ENCODE data around the gene PTPRA.
A peak's percentile ranks its signal among the peaks of the same experiment; 100 is the strongest.
"Not testable (repeated sequence)": the region's sequence is repeated elsewhere in the genome, so short reads cannot be mapped to it uniquely, and the experiment has no call there.

The PTPRA gene

GRCh38 chr20:2873010-2873746 is at the start of gene PTPRA:
PTPRA (plus strand) TSS chr20:2873481; CDS start chr20:2964278, 90,797 bp downstream.
- peak; percentile 97 for DNase-seq (ENCODE audit: low spot score)

GRCh38 chr20:2825761-2826160 is 47.5 kb upstream of the PTPRA start:
- DNase-seq (ENCODE audit: low spot score), result no peak

GRCh38 chr20:2826655-2827054 is 46.6 kb upstream of the PTPRA start:
- DNase-seq (ENCODE audit: low spot score), result no peak

GRCh38 chr20:2829376-2829775 is 43.9 kb upstream of the PTPRA start:
- no peak for DNase-seq (ENCODE audit: low spot score)

GRCh38 chr20:2831206-2831605 is 42.1 kb upstream of the PTPRA start:
- not testable (repeated sequence) for DNase-seq (ENCODE audit: low spot score)

GRCh38 chr20:2833761-2834160 is 39.5 kb upstream of the PTPRA start:
- DNase-seq (ENCODE audit: low spot score), result no peak

GRCh38 chr20:2834401-2835110 is 38.7 kb upstream of the PTPRA start:
- DNase-seq (ENCODE audit: low spot score), result no peak

GRCh38 chr20:2835331-2835796 is 37.9 kb upstream of the PTPRA start:
- DNase-seq (ENCODE audit: low spot score), result no peak

GRCh38 chr20:2836035-2836434 is 37.2 kb upstream of the PTPRA start:
- no peak for DNase-seq (ENCODE audit: low spot score)

GRCh38 chr20:2837221-2837960 is 35.9 kb upstream of the PTPRA start:
- DNase-seq (ENCODE audit: low spot score), result no peak

GRCh38 chr20:2838170-2838797 is 35.0 kb upstream of the PTPRA start:
- no peak for DNase-seq (ENCODE audit: low spot score)

- DNase-seq (ENCODE audit: low spot score), result no peak
These were observed 34.2 kb upstream of the PTPRA start for GRCh38 chr20:2838847-2839671.

GRCh38 chr20:2839732-2840137 is 33.5 kb upstream of the PTPRA start:
- DNase-seq (ENCODE audit: low spot score), result no peak

- DNase-seq (ENCODE audit: low spot score), result peak; percentile 99
These were observed 32.9 kb upstream of the PTPRA start, which contains the start of the genes PCED1A and VPS16 for GRCh38 chr20:2840138-2840966. PCED1A (minus strand) TSS chr20:2840655; CDS start chr20:2839912, 743 bp downstream. VPS16 (plus strand) TSS chr20:2840745; CDS start chr20:2840775, 30 bp downstream.

- DNase-seq (ENCODE audit: low spot score), result peak; percentile 68
These were observed 32.2 kb upstream of the PTPRA start for GRCh38 chr20:2840967-2841531.

- no peak for DNase-seq (ENCODE audit: low spot score)
These were observed 27.7 kb upstream of the PTPRA start for GRCh38 chr20:2845607-2846006.

- no peak for DNase-seq (ENCODE audit: low spot score)
These were observed 26.6 kb upstream of the PTPRA start for GRCh38 chr20:2846698-2847097.

GRCh38 chr20:2847802-2848201 is 25.5 kb upstream of the PTPRA start:
- no peak for DNase-seq (ENCODE audit: low spot score)

GRCh38 chr20:2849529-2849928 is 23.8 kb upstream of the PTPRA start:
- DNase-seq (ENCODE audit: low spot score), result no peak

- no peak for DNase-seq (ENCODE audit: low spot score)
These were observed 22.2 kb upstream of the PTPRA start for GRCh38 chr20:2851086-2851485.

Data from HuH-7 (cell line).